Esophagus muscularis mucosa (tissue), 4 donors: ENCODE data around the gene ADGRV1. TPM values are rescaled to one million over a fixed set of nuclear protein-coding genes. Genes with fewer than 3 reads are reported as not detected.
"Not testable (repeated sequence)": the region's sequence is repeated elsewhere in the genome, so short reads cannot be mapped to it uniquely, and the experiment has no call there.

Experiments used
- DNase-seq: peaks from one replicate; pipeline ENCODE4 v3.0.0-alpha.2; 2017; ENCODE audit errors: extremely low spot score
- H3K27ac ChIP-seq, 4 donors: fragments of 200-600 bp; sonication (generic); replicated peaks in 1 of 4; 1 replicate in 3 of 4; 2 replicates in 1 of 4; pipeline ENCODE4 v1.5.1; 2016 to 2019; ENCODE audit warnings: mild to moderate bottlenecking in 1 of 4
- H3K27me3 ChIP-seq, 4 donors: fragments of 200-600 bp; sonication (generic); one replicate each; pipeline versions ENCODE4 v1.5.1 to v1.6.0; 2016 to 2019
- H3K36me3 ChIP-seq, 4 donors: fragments of 200-600 bp; sonication (generic); one replicate each; pipeline ENCODE4 v1.5.1; 2016 to 2019
- H3K4me1 ChIP-seq, 4 donors: fragments of 200-600 bp; sonication (generic); one replicate each; pipeline ENCODE4 v1.5.1; 2016 to 2019
- H3K4me3 ChIP-seq, 4 donors: fragments of 200-600 bp; sonication (generic); 1 replicate in 2 of 4; 2 replicates in 2 of 4; pipeline ENCODE4 v1.5.1; 2016 to 2019; ENCODE audit warnings: mild to moderate bottlenecking in 4 of 4, moderate library complexity in 1 of 4
- H3K9me3 ChIP-seq, 4 donors: fragments of 200-600 bp; sonication (generic); 1 replicate in 3 of 4; 2 replicates in 1 of 4; pipeline ENCODE4 v1.5.1; 2016 to 2019
- CTCF ChIP-seq, 3 experiments: fragments of 200-600 bp in 2 of 3; fragments of 450-650 bp in 1 of 3; sonication (generic) in 2 of 3; IDR thresholded peaks; one replicate each; pipeline ENCODE4 v1.5.1; 2017 to 2019; ENCODE audit warnings: antibody characterized with exemption in 3 of 3, mild to moderate bottlenecking in 2 of 3, moderate library complexity in 1 of 3
- EP300 ChIP-seq: sonication (generic); formaldehyde crosslinking; IDR thresholded peaks from one replicate; pipeline ENCODE4 v1.6.1; 2017; ENCODE audit warnings: antibody characterized with exemption
- POLR2A ChIP-seq: fragments of 450-650 bp; IDR thresholded peaks from one replicate; pipeline ENCODE4 v1.6.1; 2017; ENCODE audit warnings: antibody characterized with exemption, moderate library complexity, mild to moderate bottlenecking, low read depth
- POLR2AphosphoS5 ChIP-seq, 2 donors: sonication (generic); formaldehyde crosslinking; IDR thresholded peaks; one replicate each; pipeline ENCODE4 v1.6.1; 2017; ENCODE audit warnings: antibody characterized with exemption in 2 of 2
- WGBS: methylation state at CpG from one replicate; pipeline ENCODE4 v1.1.5; 2018; 5-methylcytosine and 5-hydroxymethylcytosine counted together
- intact Hi-C: fragments of 100-400 bp; cut with DNase I; formaldehyde crosslinking; loops from one replicate; pipeline ENCODE4 v1.15.1; 2023
- total RNA-seq, 4 donors: library from RNA; depleted of rRNA; stranded (reverse); fragments of >200 nt; gene quantifications; one replicate each; pipeline versions ENCODE4 v1.1.0 to v1.2.1, GENCODE V29; 2016

ADGRV1 gene
- total RNA-seq, 4 donors from 2014 or later: 0.42 to 1.4 (median 0.54) TPM

- Histone ChIP-seq H3K4me3 (no peak overlapping the region), H3K27ac (no peak overlapping the region)
- 72% methylated on average over 2 of the region's 2 CpGs for WGBS
Measured at GRCh38 chr5:90682278-90682677, 123.7 kb downstream of the ADGRV1 start.

GRCh38 chr5:90685425-90686022 lies 126.9 kb downstream of the ADGRV1 start:
- H3K4me3 ChIP-seq: no peak overlapping the region
- no peak for DNase-seq
- H3K36me3 ChIP-seq: no peaks in the 10 kb centered on the region
- intact Hi-C loops: no loop called here
- TF ChIP-seq CTCF (IDR thresholded peaks at IDR 0.05) (no peak), POLR2AphosphoS5 (IDR thresholded peaks at IDR 0.05) (no peak), EP300 (no peak)
- no peaks in the 10 kb centered on the region for H3K27me3 ChIP-seq
- H3K9me3 ChIP-seq: no peaks in the 10 kb centered on the region
- H3K27ac ChIP-seq: no peak overlapping the region
- no peaks in the 10 kb centered on the region for H3K4me1 ChIP-seq
- WGBS: 86% methylated on average over 8 of the region's 8 CpGs

More at GRCh38 chr5:90682278-90682677, 123.7 kb downstream of the ADGRV1 start:
- no peaks in the 10 kb centered on the region for H3K9me3 ChIP-seq
- TF ChIP-seq EP300 (no peak), POLR2A (no peak), POLR2AphosphoS5 (IDR thresholded peaks at IDR 0.05) (no peak), CTCF (IDR thresholded peaks at IDR 0.05) (no peak)
- intact Hi-C loops: no loop called here
- no peak for DNase-seq
- no peaks in the 10 kb centered on the region for H3K36me3 ChIP-seq
- H3K4me1 ChIP-seq: no peaks in the 10 kb centered on the region
- no peaks in the 10 kb centered on the region for H3K27me3 ChIP-seq

GRCh38 chr5:90686363-90686762 lies 127.8 kb downstream of the ADGRV1 start:
- no CpG with 5 or more reads among the region's 2 CpGs for WGBS

GRCh38 chr5:90687458-90687857 lies 128.9 kb downstream of the ADGRV1 start:
- H3K4me1 ChIP-seq, H3K36me3 ChIP-seq, DNase-seq, intact Hi-C loops, H3K4me3 ChIP-seq, H3K27me3 ChIP-seq, H3K27ac ChIP-seq, H3K9me3 ChIP-seq: not testable (repeated sequence)
- 85% methylated on average over 3 of the region's 3 CpGs for WGBS

More at GRCh38 chr5:90686363-90686762, 127.8 kb downstream of the ADGRV1 start:
- H3K4me3 ChIP-seq, H3K27ac ChIP-seq, intact Hi-C loops, H3K27me3 ChIP-seq, H3K9me3 ChIP-seq, DNase-seq, H3K36me3 ChIP-seq, H3K4me1 ChIP-seq: not testable (repeated sequence)

- Histone ChIP-seq H3K27me3 (no peaks in the 10 kb centered on the region), H3K4me3 (no peak overlapping the region), H3K4me1 (no peaks in the 10 kb centered on the region), H3K27ac (no peak overlapping the region), H3K36me3 (no peaks in the 10 kb centered on the region), H3K9me3 (no peaks in the 10 kb centered on the region)
- DNase-seq: no peak
- intact Hi-C loops: no loop called here
- no peak for TF ChIP-seq EP300
- TF ChIP-seq CTCF (IDR thresholded peaks at IDR 0.05): no peak
- no peak for TF ChIP-seq POLR2A
- TF ChIP-seq POLR2AphosphoS5 (IDR thresholded peaks at IDR 0.05): no peak
- 89% methylated on average over 2 of the region's 2 CpGs for WGBS
Measured at GRCh38 chr5:90689064-90689463, 130.5 kb downstream of the ADGRV1 start.

- H3K27ac ChIP-seq: no peak overlapping the region
- H3K4me1 ChIP-seq: no peaks in the 10 kb centered on the region
- H3K4me3 ChIP-seq: no peak overlapping the region
- no peak for TF ChIP-seq EP300
- TF ChIP-seq POLR2AphosphoS5 (IDR thresholded peaks at IDR 0.05): no peak
- TF ChIP-seq POLR2A: no peak
- no peak for TF ChIP-seq CTCF (IDR thresholded peaks at IDR 0.05)
- intact Hi-C loops: no loop called here
- H3K36me3 ChIP-seq: no peaks in the 10 kb centered on the region
- no peaks in the 10 kb centered on the region for H3K9me3 ChIP-seq
- no peaks in the 10 kb centered on the region for H3K27me3 ChIP-seq
- no peak for DNase-seq
Measured at GRCh38 chr5:90690307-90690706, 131.7 kb downstream of the ADGRV1 start.
